Ammon's horn (tissue), 1 donor: ENCODE results near the gene FXYD1.

Experiments used
- DNase-seq: peaks from one replicate; pipeline ENCODE4 v3.0.0-alpha.2; 2016; ENCODE audit warnings: low spot score

FXYD1 gene

GRCh38 chr19:35162471-35163326 is 24.1 kb downstream of the FXYD1 start:
- DNase-seq: no peak

- DNase-seq: no peak
Observed at GRCh38 chr19:35164418-35164817, 25.8 kb downstream of the FXYD1 start.

- DNase-seq: no peak
Observed at GRCh38 chr19:35165200-35166058, 26.8 kb downstream of the FXYD1 start.

GRCh38 chr19:35166100-35167063 is 27.8 kb downstream of the FXYD1 start:
- DNase-seq: no peak

GRCh38 chr19:35167251-35168119 is 28.9 kb downstream of the FXYD1 start:
- DNase-seq: no peak

- DNase-seq: no peak
Observed at GRCh38 chr19:35168196-35168595, 29.6 kb downstream of the FXYD1 start.

- no peak for DNase-seq
Observed at GRCh38 chr19:35169221-35169995, 30.8 kb downstream of the FXYD1 start.

- DNase-seq: no peak
Observed at GRCh38 chr19:35170359-35171061, 31.9 kb downstream of the FXYD1 start.

GRCh38 chr19:35171730-35172129 is 33.1 kb downstream of the FXYD1 start:
- no peak for DNase-seq

- no peak for DNase-seq
Observed at GRCh38 chr19:35174226-35174625, 35.6 kb downstream of the FXYD1 start.

GRCh38 chr19:35176181-35176570 is 37.6 kb downstream of the FXYD1 start:
- no peak for DNase-seq

- DNase-seq: no peak
Observed at GRCh38 chr19:35177377-35178274, 39.0 kb downstream of the FXYD1 start.

- no peak for DNase-seq
Observed at GRCh38 chr19:35178701-35179100, 40.1 kb downstream of the FXYD1 start.

- no peak for DNase-seq
Observed at GRCh38 chr19:35179830-35180229, 41.2 kb downstream of the FXYD1 start.

GRCh38 chr19:35181387-35181786 is 42.8 kb downstream of the FXYD1 start:
- DNase-seq: no peak

GRCh38 chr19:35184267-35184666 is 45.6 kb downstream of the FXYD1 start:
- no peak for DNase-seq

- no peak for DNase-seq
Observed at GRCh38 chr19:35184884-35185283, 46.3 kb downstream of the FXYD1 start.
